Testis (tissue), 3 donors: ENCODE data around the gene LBHD2. TPM values are rescaled to one million over a fixed set of nuclear protein-coding genes. Genes with fewer than 3 reads are reported as not detected.

Experiments used
- DNase-seq: peaks from one replicate; pipeline ENCODE4 v3.0.0-alpha.2; 2019
- H3K27ac ChIP-seq, 2 donors: fragments of 200-600 bp; sonication (generic); one replicate each; pipeline ENCODE4 v1.5.1; 2019
- H3K27me3 ChIP-seq: fragments of 200-600 bp; sonication (generic); one replicate; pipeline ENCODE4 v1.5.1; 2019
- H3K36me3 ChIP-seq: fragments of 200-600 bp; sonication (generic); one replicate; pipeline ENCODE4 v1.5.1; 2017; ENCODE audit warnings: low read depth; ENCODE audit errors: missing control alignments
- H3K4me1 ChIP-seq: fragments of 200-600 bp; sonication (generic); one replicate; pipeline ENCODE4 v1.5.1; 2019
- H3K4me3 ChIP-seq, 2 donors: fragments of 200-600 bp; sonication (generic); one replicate each; pipeline ENCODE4 v1.5.1; 2017 to 2019
- H3K9me3 ChIP-seq: fragments of 200-600 bp; sonication (generic); one replicate; pipeline ENCODE4 v1.5.1; 2017
- CTCF ChIP-seq, 3 experiments: fragments of 450-650 bp in 2 of 3; fragments of 200-600 bp in 1 of 3; sonication (generic) in 1 of 3; IDR thresholded peaks; one replicate each; pipeline ENCODE4 v1.5.1; 2016 to 2019; ENCODE audit warnings: antibody characterized with exemption in 3 of 3, mild to moderate bottlenecking in 2 of 3, moderate library complexity in 1 of 3
- POLR2A ChIP-seq: fragments of 450-650 bp; IDR thresholded peaks from one replicate; pipeline ENCODE4 v1.6.1; 2017; ENCODE audit warnings: antibody characterized with exemption, mild to moderate bottlenecking, moderate library complexity
- WGBS, 2 donors: methylation state at CpG; one replicate each; pipeline ENCODE4 v1.1.5; 2018; 5-methylcytosine and 5-hydroxymethylcytosine counted together
- intact Hi-C: fragments of 100-400 bp; cut with DNase I; formaldehyde crosslinking; loops from one replicate; pipeline ENCODE4 v1.15.1; 2023; ENCODE audit warnings: low total_unique reads
- polyA plus RNA-seq: library from polyadenylated mRNA; stranded (reverse); fragments of 350-450 nt; fragmentation: Illumina TruSeq; extraction: RNeasy Lipid Tissue Mini Kit (QIAGEN cat#74804); gene quantifications from one replicate; pipeline ENCODE4 v1.2.3, GENCODE V29; 2014; ENCODE audit warnings: low read depth, low replicate concordance; ENCODE audit not compliant: insufficient read depth
- total RNA-seq, 2 donors: library from RNA; depleted of rRNA; stranded (reverse); fragments of >200 nt; gene quantifications; one replicate each; pipeline ENCODE4 v1.2.3, GENCODE V29; 2016

Gene LBHD2
- total and polyA plus RNA-seq, 3 donors from 2014 or later = 1.9 to 5.6 (median 3.9) TPM

GRCh38 chr14:103129301-103130016 lies 45.4 kb downstream of the LBHD2 start:
- intact Hi-C loops = loop anchor here (10.0 kb wide), 1 partner anchor 145 kb away; no protein-coding TSS in a partner anchor
- WGBS, 2 donors = 86 to 95% methylated on average over 5 to 12 of the region's 12 CpGs
- Histone ChIP-seq H3K4me1 (peaks cover 33% of the 10 kb centered on the region), H3K36me3 (no peaks in the 10 kb centered on the region), H3K27ac (no peak overlapping the region), H3K27me3 (no peaks in the 10 kb centered on the region), H3K9me3 (no peaks in the 10 kb centered on the region), H3K4me3 (no peak overlapping the region)
- TF ChIP-seq POLR2A = no peak
- no peak for TF ChIP-seq CTCF (IDR thresholded peaks at IDR 0.05)
- DNase-seq = no peak

- no peak for TF ChIP-seq POLR2A
- TF ChIP-seq CTCF (IDR thresholded peaks at IDR 0.05) = no peak
- H3K36me3 ChIP-seq = no peaks in the 10 kb centered on the region
- intact Hi-C loops = no loop called here
- 78 to 93% methylated on average over 5 to 26 of the region's 26 CpGs for WGBS, 2 donors
- H3K27me3 ChIP-seq = no peaks in the 10 kb centered on the region
- H3K27ac ChIP-seq = no peak overlapping the region
- DNase-seq = no peak
- H3K9me3 ChIP-seq = no peaks in the 10 kb centered on the region
- no peak overlapping the region for H3K4me3 ChIP-seq
- H3K4me1 ChIP-seq = peaks cover 33% of the 10 kb centered on the region
These were observed 46.2 kb downstream of the LBHD2 start for GRCh38 chr14:103130017-103130764.

GRCh38 chr14:103130965-103131364 lies 47.0 kb downstream of the LBHD2 start:
- WGBS, 2 donors = 16 to 45% methylated on average over 8 of the region's 8 CpGs
- intact Hi-C loops = no loop called here
- no peak overlapping the region for H3K4me3 ChIP-seq
- no peaks in the 10 kb centered on the region for H3K9me3 ChIP-seq
- no peak overlapping the region for H3K27ac ChIP-seq
- peak; percentile 64 for DNase-seq
- no peaks in the 10 kb centered on the region for H3K27me3 ChIP-seq
- no peaks in the 10 kb centered on the region for H3K36me3 ChIP-seq
- peaks cover 33% of the 10 kb centered on the region for H3K4me1 ChIP-seq
- TF ChIP-seq POLR2A = no peak
- no peak for TF ChIP-seq CTCF (IDR thresholded peaks at IDR 0.05)

GRCh38 chr14:103131580-103131979 lies 47.6 kb downstream of the LBHD2 start:
- Histone ChIP-seq H3K27me3 (no peaks in the 10 kb centered on the region), H3K9me3 (no peaks in the 10 kb centered on the region), H3K27ac (no peak overlapping the region), H3K4me1 (peaks cover 28% of the 10 kb centered on the region), H3K36me3 (no peaks in the 10 kb centered on the region), H3K4me3 (no peak overlapping the region)
- 50 to 70% methylated on average over 1 to 9 of the region's 9 CpGs for whole genome bisulfite sequencing, 2 donors
- no peak for TF ChIP-seq POLR2A
- TF ChIP-seq CTCF (IDR thresholded peaks at IDR 0.05) = no peak
- no peak for DNase-seq
- intact Hi-C loops = no loop called here
